Measurements from ENCODE around the gene VPS8.

VPS8 gene

DNA sequence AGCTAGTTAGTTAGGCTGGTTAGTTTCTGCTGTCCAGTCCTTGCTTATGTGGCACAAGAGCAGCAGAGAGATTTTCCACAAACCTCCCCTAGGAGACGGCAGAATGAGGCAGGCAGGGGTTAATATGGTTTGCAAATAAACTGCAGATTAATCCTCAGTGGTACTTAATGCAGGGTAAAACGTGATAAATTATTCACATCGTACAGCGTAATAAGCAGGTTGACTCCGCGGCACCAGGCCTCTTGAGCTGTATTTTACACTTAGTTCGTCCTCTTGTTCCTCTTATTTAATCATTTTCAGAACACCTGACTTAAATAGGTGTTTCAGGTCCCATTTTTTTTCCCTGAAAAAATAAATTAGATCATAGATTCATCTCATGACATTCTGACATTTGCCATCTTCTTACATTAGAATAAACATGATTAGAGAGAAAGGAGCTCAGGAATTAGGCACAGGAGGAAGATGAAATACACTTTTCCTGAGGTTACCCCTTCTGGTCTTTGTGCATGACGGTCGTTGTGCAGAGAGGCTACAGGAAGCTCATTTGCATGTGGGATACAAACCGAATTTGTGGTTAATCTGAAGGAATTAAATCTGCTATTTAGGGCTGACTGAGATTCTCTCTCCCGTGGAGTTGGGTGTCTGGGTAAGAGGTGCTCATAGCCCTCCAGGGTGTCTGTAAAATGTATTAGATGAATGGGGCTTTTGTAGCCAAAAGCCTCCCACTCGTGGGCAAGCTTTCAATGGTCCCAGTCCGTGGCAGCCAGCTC, 27.1 kb upstream of the VPS8 start:
- no peak for DNase-seq (ENCODE audit: low read depth)

DNA sequence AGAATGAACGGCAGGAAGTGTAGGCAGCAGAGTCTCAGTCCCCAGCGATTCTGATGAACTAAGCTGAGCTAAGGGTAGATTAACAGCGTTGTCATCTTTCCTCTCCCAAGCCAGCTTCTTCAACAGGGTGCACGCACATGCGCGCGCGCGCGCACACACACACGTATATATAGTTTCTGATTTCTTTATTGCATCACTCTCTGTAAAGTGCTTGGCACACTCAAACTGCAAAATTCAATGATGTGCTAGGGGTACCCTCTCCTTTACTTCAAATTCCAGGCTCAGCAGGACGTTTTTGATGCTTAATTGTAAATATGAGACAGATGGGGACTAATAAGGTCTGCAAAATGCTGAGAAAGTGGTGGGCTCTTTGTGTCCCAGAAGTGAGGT, 26.1 kb upstream of the VPS8 start:
- DNase-seq (ENCODE audit: low read depth) = no peak

- no peak for DNase-seq (ENCODE audit: low read depth)
These were observed 25.6 kb upstream of the VPS8 start for GRCh38 chr3:184786280-184786941.

DNA sequence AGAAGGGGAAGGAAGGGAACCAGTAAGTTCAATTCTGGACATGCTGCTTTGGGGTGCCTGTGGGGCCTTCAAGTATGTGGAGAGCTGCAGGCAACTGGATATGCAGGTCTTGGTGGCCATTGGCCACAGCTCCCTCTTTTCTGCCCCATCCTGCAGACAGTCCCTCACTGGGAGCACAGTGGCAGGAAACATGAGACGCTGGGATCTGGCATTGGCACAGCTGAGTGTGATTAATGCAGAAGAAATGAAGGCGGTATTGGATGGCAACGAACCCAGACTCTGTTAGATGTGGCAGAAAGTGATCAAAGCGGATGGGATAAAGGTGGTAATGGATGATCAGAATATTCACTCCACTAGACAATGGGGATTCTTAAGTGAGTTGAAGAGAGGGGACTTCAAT, 23.2 kb upstream of the VPS8 start:
- no peak for DNase-seq (ENCODE audit: low read depth)

GRCh38 chr3:184789314-184789998, 22.5 kb upstream of the VPS8 start:
- no peak for DNase-seq (ENCODE audit: low read depth)

DNA sequence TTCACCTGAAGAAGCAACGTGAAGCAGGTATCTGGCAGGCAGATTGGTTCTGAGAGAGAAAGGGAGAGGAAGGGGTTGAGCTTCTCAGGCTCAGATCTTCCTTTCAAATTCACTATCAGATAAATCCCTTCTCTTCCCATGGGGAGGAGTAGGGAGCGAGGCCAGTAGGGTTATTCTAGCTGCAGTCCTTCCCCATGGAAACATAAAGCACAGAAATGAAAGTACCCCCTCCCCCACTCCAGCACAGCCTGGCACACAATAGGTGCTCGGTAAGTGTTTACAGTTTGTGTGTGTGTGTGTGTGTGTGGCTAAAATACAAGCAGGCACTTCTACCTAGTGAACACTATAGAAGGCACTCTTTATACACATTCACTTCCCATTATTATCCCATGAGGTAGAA, 20.8 kb upstream of the VPS8 start:
- no peak for DNase-seq (ENCODE audit: low read depth)

DNA sequence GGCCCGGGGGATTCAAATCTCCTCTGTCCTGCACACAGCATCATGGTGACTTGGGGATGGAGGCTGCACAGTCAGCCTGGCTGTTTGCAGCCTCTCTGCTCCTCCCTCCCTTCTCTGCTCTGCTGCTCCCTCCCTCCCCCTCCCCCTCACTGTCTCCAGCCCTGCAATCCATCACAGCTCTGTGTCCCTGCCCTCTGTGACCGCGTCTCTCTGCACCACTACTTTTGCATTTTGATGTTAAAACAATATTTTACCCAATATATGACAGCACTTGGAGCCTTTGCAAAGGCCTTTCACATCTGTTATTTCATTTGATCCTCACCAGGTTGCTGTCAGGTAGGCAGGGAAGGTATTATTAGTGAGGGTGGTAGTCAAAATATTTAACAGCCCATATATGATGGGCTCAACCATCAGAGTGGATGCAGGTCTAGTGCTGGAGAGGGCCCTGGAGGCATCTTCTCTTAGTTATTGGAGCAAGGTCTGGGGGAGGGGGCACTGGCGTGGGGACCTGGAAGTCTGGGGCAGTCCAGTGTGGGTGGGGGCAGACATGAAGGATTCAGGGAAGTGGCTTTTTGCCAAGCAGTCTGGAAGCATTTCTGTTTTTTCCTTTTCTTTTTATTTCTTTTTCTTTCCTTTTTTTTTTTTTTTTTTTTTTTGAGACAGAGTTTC, 16.3 kb upstream of the VPS8 start:
- no peak for DNase-seq (ENCODE audit: low read depth)

DNA sequence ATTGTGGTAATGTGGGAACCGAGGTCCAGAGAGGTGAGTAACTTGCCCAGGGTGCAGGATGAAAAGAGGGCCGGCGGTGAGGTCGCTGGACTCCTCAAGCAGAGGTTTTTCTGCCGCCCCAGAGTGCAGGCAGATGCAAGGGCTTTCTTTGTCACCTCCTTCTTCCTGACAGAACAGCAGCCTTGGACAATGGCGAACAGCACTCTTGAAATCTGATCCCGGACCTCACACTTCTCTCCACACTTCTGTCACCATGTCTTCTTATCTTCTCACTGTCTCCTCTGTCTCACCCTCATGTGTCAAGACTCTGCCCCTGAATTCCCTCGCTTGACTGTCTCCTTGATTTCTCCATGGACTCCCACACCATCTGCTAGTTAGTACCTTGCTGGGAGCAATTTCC, 15.4 kb upstream of the VPS8 start:
- no peak for DNase-seq (ENCODE audit: low read depth)

GRCh38 chr3:184796954-184797353, 15.0 kb upstream of the VPS8 start:
- no peak for DNase-seq (ENCODE audit: low read depth)

DNA sequence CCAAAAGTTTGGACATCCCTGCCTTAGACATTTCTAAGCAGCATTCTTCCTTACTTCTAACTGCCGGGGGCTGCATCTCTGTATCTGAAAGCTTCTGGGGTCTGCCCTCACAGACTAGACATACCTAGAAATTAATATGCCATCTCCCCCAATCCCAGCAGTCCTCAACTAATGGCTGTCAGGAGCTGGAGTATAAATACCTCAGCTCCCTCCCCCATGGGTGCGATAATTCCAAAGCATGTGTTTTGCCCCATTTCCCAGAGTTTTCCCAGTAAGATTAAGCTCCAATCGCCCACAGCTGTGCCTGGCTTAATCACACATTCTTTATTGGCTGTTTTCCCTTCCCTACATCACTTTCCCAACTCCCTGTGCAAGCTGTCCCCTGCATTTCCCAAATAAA, 13.8 kb upstream of the VPS8 start:
- no peak for DNase-seq (ENCODE audit: low read depth)

- DNase-seq (ENCODE audit: low read depth) = no peak
These were observed 11.5 kb upstream of the VPS8 start for GRCh38 chr3:184800349-184800930.

GRCh38 chr3:184801241-184801785, 10.7 kb upstream of the VPS8 start:
- no peak for DNase-seq (ENCODE audit: low read depth)

DNA sequence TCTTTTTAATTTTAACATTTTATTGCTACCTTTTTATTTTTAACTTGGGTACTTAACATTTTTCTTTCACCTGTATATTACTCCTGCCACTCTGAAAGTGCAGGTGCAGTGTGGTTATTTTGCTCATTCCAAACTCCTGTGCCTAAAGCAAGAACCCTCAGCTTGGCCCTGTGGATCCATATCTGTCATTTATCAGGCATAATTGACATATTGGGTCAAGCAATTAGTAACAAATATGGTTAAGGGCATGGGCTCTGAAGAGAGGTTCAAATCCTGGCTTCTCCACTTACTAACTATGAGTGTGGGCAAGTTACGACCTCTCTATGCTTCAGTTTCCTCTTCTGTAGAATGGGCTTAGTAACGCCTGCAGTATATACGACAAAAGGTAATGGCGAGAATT, 9.8 kb upstream of the VPS8 start:
- DNase-seq (ENCODE audit: low read depth) = no peak

DNA sequence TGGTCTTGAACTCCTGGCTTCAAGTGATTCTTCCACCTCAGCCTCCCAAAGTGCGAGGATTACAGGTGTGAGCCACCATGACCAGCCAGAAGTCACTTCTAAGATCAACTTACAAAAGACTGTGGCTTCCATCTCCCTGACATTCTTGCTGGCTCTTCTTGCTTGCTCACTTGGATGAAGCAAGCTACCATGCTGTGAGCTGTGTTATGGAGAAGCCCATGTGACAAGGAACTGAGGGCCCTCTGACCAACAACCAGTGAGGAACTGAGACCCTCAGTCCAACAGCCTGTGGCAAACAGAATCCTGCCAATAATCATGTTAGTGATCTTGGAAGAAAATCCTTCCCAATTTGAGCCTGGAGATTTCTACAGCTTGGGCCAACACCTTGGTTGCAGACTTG, 7.2 kb upstream of the VPS8 start:
- no peak for DNase-seq (ENCODE audit: low read depth)

GRCh38 chr3:184805351-184806038, 6.5 kb upstream of the VPS8 start:
- no peak for DNase-seq (ENCODE audit: low read depth)

DNA sequence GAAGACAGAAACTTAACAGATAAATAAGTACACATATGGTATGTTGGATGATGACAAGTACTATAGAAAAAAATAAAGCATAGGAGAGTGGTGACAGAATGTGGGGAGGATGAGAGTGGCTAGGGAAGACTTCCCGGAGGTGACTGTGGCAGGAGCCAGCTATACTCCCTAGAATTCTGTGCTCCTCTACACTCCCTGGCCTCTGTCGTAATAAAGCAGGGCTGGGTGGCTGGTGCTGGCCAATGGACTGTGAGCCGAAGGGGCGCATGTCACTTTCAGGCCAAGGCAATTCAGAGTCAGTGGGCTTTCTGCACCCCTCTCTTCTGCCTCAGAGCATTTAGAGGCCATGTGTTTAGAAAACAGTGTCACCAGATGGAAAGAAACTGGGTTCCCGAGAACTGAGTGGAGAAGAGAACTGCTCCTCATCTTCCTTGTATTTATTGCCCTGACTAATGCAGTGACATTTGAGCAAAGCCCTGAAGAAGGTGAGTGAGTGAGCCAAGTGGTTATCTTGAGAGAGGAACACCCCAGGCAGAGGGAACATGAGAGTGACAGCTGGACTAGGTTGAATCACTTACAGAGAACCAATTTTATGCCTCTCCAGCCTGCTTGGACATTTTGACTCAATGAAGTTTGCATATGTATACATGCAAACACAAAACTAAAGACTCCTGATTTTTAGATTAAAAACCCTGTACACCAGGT, 5.2 kb upstream of the VPS8 start:
- DNase-seq (ENCODE audit: low read depth) = no peak

DNA sequence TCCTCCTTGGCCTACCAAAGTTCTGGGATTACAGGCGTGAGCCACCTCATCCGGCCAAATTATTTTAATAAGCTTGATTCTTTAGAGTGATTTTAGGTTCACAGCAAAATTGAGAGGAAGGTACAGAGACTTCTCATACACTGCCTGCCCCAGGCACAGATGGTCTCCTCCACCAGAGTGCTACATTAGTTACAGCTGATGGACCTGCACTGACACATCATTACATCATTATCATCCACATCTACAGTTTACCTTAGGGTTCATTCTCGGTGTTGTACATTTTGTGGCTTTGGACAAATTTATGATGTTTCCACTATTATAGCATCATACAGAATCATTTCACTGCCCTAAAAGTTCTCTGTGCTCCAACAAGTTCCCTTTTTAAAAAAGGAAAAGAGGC, 4.4 kb upstream of the VPS8 start:
- DNase-seq (ENCODE audit: low read depth) = no peak

- no peak for DNase-seq (ENCODE audit: low read depth)
These were observed 3.9 kb upstream of the VPS8 start for GRCh38 chr3:184808021-184808420.

- no peak for DNase-seq (ENCODE audit: low read depth)
These were observed 1.8 kb upstream of the VPS8 start for GRCh38 chr3:184810146-184810545.

DNA sequence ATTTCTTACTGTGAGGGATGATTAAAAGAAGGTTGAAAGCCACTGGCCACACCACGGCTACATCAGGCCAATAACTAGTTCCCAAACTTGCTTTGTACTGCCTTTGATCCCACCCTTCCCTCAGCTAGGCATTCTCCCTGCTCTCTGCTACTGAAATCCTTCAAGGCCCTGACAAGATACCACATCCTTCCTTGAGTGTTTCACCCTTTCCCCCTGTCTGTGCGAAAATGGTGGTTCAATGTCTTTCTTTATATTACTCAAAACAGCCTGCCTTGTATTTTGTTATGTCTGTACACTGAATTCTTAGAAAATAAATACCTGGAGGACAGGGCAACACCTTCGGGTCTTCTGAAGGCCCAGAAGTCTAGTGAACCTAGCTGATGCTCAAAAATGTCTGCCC, 932 bp upstream of the VPS8 start:
- no peak for DNase-seq (ENCODE audit: low read depth)

- no peak for DNase-seq (ENCODE audit: low read depth)
These were observed 335 bp upstream of the VPS8 start for GRCh38 chr3:184811663-184811998.
